Measurements from ENCODE around the gene FILIP1L.

DNA sequence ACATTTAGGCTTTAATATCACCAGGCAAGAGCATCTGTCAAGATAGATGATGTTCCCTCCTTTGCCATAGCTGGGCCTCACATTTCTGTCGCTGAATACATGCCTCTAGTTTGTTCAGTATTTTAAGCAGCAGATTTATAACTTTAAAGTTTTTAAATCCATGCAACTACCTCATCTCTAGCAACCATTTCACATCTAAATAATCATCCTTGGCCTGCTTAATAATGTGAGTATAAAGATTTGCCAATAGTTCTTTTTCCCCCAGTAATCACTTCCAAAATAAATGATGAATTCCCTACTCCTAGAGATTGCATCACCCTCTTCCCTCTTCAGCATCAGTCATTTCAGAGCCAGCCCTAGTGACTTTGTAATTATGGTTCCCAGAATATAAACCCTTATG is 36.2 kb upstream of the FILIP1L start:
- TF ChIP-seq, protein P1, sequence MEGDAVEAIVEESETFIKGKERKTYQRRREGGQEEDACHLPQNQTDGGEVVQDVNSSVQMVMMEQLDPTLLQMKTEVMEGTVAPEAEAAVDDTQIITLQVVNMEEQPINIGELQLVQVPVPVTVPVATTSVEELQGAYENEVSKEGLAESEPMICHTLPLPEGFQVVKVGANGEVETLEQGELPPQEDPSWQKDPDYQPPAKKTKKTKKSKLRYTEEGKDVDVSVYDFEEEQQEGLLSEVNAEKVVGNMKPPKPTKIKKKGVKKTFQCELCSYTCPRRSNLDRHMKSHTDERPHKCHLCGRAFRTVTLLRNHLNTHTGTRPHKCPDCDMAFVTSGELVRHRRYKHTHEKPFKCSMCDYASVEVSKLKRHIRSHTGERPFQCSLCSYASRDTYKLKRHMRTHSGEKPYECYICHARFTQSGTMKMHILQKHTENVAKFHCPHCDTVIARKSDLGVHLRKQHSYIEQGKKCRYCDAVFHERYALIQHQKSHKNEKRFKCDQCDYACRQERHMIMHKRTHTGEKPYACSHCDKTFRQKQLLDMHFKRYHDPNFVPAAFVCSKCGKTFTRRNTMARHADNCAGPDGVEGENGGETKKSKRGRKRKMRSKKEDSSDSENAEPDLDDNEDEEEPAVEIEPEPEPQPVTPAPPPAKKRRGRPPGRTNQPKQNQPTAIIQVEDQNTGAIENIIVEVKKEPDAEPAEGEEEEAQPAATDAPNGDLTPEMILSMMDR (IDR thresholded peaks at IDR 0.05; ENCODE audit: borderline replicate concordance, extremely low read depth, low read length, poor library complexity, severe bottlenecking), result no peak
- no peak for TF ChIP-seq EZH2 (IDR thresholded peaks at IDR 0.05; ENCODE audit: borderline replicate concordance, low read depth, low read length, severe bottlenecking)
